Right renal pelvis (tissue), 4 donors: ENCODE measurements around the gene RGS3. TPM values are rescaled to one million over a fixed set of nuclear protein-coding genes. Genes with fewer than 3 reads are reported as not detected.
"Not testable (repeated sequence)": the region's sequence is repeated elsewhere in the genome, so short reads cannot be mapped to it uniquely, and the experiment has no call there.

Experiments
- DNase-seq, 4 donors: peaks; one replicate each; pipeline ENCODE4 v3.0.0-alpha.2; 2013; ENCODE audit warnings: low read depth in 4 of 4, low spot score in 3 of 4, missing footprints in 1 of 4
- polyA plus RNA-seq, 4 donors: library from polyadenylated mRNA; unstranded; fragments of 120-200 nt; gene quantifications; one replicate each; pipeline ENCODE4 v1.2.1, GENCODE V29; 2013; ENCODE audit not compliant: insufficient read length in 4 of 4

The RGS3 gene
- polyA plus RNA-seq, 4 donors: 43.4 to 49.3 (median 45.9) TPM

GRCh38 chr9:113630386-113631136, 167.0 kb downstream of the RGS3 start:
- no peak for DNase-seq

DNA sequence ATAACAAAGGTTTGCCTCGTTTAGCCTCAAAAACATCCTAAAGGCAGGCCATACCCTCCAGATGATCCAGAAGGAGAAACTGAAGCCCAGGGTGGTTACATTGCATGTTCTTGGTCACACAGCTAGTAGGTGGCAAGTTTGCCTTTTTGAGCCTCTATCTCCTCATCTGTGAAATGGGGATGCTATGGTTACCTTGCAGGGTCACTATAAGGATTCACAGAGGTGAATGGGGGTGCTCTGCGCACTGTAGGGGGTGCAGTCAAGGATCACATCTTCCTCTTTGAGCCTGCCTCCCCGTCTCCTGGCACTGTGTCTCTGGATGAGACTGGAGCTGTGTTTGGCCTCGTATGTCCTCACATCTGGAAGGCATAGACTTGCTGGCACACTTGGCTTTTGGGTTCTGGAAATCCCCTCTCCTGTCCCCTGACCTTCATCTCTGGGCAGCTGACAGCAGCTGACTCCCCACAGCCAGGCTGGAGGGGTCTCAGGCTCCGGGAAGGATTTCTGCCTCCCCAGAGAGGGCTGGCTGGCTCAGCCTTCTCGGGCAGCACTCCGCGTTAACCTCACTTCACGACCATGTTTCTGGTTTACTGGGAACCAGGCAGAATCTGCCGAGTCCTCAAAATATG, 167.7 kb downstream of the RGS3 start:
- DNase-seq: no peak

GRCh38 chr9:113631871-113632665, 168.5 kb downstream of the RGS3 start:
- DNase-seq: no peak

DNA sequence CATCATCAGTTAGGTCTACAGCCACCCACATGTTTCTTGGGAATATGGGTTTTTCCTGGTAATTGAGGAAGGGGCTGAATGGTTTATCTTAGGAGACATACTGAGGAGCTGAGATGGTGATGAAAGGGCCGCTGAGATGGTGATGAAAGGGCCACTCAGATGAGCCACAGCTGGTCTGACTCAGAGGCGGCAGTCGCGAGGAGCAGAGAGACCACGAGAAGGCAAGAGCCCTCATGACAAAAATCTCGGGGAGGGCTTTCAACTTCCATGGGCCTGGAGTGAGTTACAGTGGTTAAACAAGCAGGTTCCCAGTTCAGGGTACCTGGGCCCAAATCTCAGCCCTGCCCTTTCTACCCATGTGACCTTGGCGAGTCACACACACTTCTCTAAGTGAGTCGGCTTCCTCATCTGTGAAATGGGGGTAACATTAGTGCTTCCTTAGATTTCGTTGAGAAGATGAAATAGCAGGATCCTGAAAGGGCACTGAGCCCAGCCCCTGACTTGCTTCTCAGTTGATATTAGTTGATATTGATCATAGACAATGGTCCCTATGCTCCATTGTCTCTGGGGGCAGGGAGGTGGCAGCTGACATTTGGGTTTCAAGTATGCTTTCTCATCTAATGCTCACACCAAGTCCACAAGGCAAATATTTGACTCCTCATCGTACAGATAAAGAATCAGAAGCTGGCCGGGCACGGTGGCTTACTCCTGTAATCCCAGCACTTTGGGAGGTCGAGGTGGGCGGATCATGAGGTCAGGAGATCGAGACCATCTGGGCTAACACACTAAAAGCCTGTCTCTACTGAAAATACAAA, 169.5 kb downstream of the RGS3 start:
- no peak for DNase-seq

DNA sequence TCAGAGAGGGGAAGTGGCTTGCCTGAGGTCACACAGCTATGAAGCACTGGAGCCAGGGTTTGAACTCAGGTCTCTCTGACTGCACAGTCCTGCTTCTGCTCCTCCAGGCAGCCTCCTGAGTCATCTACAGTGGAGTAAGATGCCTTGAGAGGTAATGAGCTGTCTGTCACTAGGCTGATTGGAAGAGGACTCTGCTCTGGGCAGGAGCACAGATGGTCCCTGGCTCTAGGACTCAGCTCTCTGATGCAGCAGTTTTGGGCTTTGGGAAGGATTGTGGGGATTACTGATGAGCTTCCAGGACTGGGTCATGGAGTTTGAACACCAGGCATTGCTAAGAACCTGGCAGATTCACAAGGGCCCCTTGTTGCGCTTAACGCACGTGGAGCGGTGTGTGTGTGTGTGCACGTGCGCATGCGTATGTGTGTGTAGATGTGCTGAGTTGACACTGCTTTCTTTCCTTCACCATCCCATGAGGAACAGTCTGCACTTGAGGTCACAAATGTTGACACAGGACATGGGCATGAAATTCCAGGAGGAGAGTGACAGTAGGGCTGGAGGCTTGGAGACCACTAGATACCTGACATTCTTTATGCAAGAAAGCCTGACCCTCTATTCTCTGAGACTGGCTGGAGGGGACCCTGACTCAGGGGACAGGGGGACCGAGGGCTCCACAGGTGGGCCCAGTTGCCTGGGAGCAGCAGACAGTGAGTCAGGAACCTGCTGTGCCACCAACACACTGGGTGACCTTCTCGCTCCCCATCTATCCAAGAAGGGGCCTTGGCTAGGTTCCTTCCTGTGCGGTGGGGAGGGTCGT, 170.5 kb downstream of the RGS3 start:
- no peak for DNase-seq

GRCh38 chr9:113634596-113635515, 171.3 kb downstream of the RGS3 start:
- DNase-seq: no peak

- DNase-seq: no peak
Measured at GRCh38 chr9:113635586-113635985, 172.1 kb downstream of the RGS3 start.

GRCh38 chr9:113636165-113636564, 172.6 kb downstream of the RGS3 start:
- no peak for DNase-seq

DNA sequence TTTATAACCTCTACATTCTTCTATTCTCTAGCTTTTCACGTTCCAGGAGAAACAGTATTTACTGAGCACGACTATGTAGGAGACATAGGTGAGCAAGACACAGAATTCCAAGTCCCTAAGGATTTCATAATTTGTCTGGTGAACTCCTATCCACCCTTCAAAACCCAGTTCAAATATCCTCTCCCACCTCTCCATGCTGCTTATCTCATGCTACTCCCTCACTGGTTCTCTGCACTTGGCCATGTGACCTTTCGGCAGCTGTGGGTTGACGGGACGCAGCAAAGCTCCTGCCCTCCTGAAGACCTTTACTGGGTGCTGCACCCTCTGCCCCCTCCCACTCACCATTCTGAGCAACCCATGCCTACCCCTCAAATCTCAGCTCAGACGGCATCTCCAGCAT, 173.2 kb downstream of the RGS3 start:
- no peak for DNase-seq

GRCh38 chr9:113638490-113638889, 175.0 kb downstream of the RGS3 start:
- no peak for DNase-seq

GRCh38 chr9:113638897-113639296, 175.4 kb downstream of the RGS3 start:
- no peak for DNase-seq

GRCh38 chr9:113639411-113639970, 176.0 kb downstream of the RGS3 start:
- not testable (repeated sequence) for DNase-seq

DNA sequence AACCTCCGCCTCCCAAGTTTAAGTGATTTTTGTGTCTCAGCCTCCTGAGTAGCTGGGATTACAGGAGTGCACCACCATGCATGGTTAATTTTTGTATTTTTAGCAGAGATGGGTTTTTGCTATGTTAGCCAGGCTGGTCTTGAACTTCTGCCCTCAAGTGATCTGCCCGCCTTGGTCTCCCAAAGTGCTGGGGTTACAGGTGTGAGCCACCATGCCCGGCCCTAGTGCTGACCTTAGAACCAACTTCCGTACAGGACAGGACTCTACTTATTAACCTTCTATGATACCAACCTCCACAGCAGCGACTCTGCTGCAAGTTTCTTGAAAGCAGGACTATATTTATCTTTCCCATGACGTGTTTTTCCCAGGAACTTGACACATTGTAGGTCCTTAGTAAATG, 176.9 kb downstream of the RGS3 start:
- no peak for DNase-seq

DNA sequence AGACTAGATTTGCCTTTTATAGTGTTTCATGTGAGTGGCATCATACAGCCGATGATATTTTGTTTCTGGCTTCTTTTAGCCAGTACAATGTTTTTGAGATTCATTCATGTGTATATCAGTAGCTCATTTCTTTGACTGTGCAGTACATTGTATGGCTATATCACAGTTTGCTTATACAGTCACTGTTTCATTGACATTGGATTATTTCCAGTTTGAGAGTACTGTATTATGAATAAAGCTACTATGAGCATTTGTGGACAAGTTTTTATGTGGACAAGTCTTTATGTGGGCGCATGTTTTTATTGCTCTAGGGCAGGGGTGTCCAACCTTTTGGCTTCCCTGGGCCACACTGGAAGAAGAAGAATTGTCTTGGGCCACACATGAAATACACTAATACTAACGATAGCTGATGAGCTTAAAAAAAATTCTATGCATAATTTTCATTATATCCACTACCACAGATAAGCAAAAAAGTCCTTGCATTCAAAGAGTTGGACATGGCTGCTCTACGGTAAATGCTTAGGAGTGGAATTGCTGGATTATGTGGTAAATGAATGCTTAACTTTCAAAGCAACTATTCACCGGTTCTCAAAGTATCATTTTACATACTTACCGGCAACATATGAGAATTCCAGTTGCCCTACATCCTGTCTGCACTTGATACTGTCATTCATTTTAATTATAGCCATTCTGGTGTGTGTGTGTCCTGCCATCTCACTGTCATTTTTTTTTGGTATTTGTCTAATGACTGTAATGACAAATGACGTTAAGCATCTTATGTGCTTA, 177.8 kb downstream of the RGS3 start:
- no peak for DNase-seq

DNA sequence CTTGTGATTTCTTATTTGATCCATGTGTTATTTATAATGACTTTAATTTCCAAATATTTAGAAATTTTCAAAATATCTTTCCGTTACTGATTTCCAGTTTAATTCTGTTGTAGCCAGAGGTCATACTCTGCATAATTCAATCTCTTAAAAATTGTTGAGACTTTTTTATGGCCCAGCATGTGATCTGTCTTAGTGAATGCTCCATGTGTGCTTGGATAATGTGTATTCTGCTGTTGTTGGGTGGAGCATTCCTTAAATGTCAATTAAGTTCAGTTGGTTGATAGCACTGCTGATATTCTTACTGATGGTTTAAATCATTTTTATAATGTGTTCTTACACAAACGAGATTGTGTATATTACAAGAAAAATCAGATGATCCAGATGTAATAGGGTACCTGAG, 180.8 kb downstream of the RGS3 start:
- DNase-seq: no peak

DNA sequence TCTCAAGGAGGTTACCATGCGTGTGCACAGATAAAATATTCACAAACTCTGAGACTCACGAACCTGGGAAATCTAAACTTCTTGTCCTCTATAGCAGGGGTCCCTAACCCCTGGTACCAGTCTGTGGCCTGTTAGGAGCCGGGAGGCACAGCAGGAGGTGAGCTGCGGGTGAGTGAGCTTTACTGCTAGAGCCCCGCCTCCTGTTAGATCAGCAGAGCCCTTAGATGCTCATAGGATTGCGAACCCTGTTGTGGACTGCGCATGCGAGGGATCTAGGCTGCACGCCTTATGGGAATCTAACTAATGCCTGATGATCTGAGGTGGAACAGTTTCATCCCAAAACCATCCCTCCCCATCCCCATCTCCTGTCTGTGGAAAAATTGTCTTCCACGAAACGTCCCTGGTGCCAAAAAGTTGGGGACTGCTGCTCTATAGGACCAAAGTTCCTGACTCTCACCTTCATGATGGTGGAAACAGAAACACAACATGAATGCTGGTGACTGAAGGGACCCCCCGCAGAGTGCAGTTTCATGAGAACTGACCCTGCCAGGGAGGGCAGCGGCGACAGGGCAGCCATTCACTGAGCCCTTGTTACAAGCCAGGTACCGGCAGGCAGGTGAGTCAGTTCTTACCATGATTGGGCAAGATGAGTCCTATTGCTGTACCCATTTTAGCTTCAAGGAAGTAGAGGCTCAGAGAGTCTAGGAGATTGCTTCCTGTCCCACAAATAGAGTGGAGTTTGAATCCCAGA, 181.9 kb downstream of the RGS3 start:
- no peak for DNase-seq

- DNase-seq: no peak
Measured at GRCh38 chr9:113645978-113646253, 182.4 kb downstream of the RGS3 start.
